Astrocyte (in vitro differentiated cells and primary cell): ENCODE measurements around the gene ANKMY2. TPM values are rescaled to one million over a fixed set of nuclear protein-coding genes. Genes with fewer than 3 reads are reported as not detected.

Experiments
- DNase-seq: peaks from one replicate; pipeline ENCODE4 v3.0.0-alpha.2; 2010; ENCODE audit warnings: low read depth
- FAIRE-seq: peaks from 2 replicates; lab custom pipeline; 2011; peaks lifted over from hg19 to GRCh38; lab: Jason Lieb, UNC
- H2AFZ ChIP-seq: 2 replicates; pipeline ENCODE4 v1.6.0; 2012; ENCODE audit warnings: low read depth, low read length, inconsistent platforms
- H3K27ac ChIP-seq: 2 replicates; pipeline ENCODE4 v1.5.1; 2011; ENCODE audit warnings: low read depth, low read length, inconsistent platforms
- H3K27me3 ChIP-seq: 2 replicates; pipeline ENCODE4 v1.6.0; 2011; ENCODE audit warnings: low read length, inconsistent platforms; ENCODE audit not compliant: insufficient read depth
- H3K36me3 ChIP-seq: 2 replicates; pipeline ENCODE4 v1.5.1; 2011; ENCODE audit warnings: low read length, inconsistent platforms; ENCODE audit not compliant: insufficient read depth
- H3K4me1 ChIP-seq: 2 replicates; pipeline ENCODE4 v1.5.1; 2011; ENCODE audit warnings: low read length, inconsistent platforms; ENCODE audit not compliant: insufficient read depth
- H3K4me2 ChIP-seq: 2 replicates; pipeline ENCODE4 v1.6.0; 2012; ENCODE audit warnings: low read length, inconsistent platforms
- H3K4me3 ChIP-seq: 2 replicates; pipeline ENCODE4 v1.5.1; 2011; ENCODE audit warnings: low read depth, mild to moderate bottlenecking, low read length, inconsistent platforms; ENCODE audit not compliant: insufficient read depth
- H3K79me2 ChIP-seq: 2 replicates; pipeline ENCODE4 v1.6.0; 2012; ENCODE audit warnings: mild to moderate bottlenecking, low read length, inconsistent platforms; ENCODE audit not compliant: insufficient read depth
- H3K9ac ChIP-seq: 2 replicates; pipeline ENCODE4 v1.6.0; 2012; ENCODE audit warnings: mild to moderate bottlenecking, low read length, inconsistent platforms
- H3K9me3 ChIP-seq: 2 replicates; pipeline ENCODE4 v1.5.1; 2012; ENCODE audit warnings: low read depth, mild to moderate bottlenecking, low read length, inconsistent platforms; ENCODE audit not compliant: insufficient read depth
- H4K20me1 ChIP-seq: 2 replicates; pipeline ENCODE4 v1.6.0; 2012; ENCODE audit warnings: low read length, inconsistent platforms; ENCODE audit not compliant: insufficient read depth
- H3K27ac Mint-ChIP-seq: one replicate; pipeline ENCODE4 v1.8.0; 2021; ENCODE audit warnings: mild to moderate bottlenecking, mixed read lengths; ENCODE audit not compliant: unreplicated experiment
- H3K27me3 Mint-ChIP-seq: one replicate; pipeline ENCODE4 v1.8.0; 2021; ENCODE audit warnings: low read depth, mixed read lengths; ENCODE audit not compliant: unreplicated experiment
- H3K36me3 Mint-ChIP-seq: one replicate; pipeline ENCODE4 v1.8.0; 2021; ENCODE audit warnings: low read depth, mixed read lengths; ENCODE audit not compliant: unreplicated experiment
- H3K4me1 Mint-ChIP-seq: one replicate; pipeline ENCODE4 v1.8.0; 2021; ENCODE audit warnings: low read depth, mixed read lengths; ENCODE audit not compliant: unreplicated experiment
- H3K4me3 Mint-ChIP-seq: one replicate; pipeline ENCODE4 v1.8.0; 2021; ENCODE audit warnings: mild to moderate bottlenecking, moderate library complexity, mixed read lengths; ENCODE audit not compliant: unreplicated experiment
- H3K9me3 Mint-ChIP-seq: one replicate; pipeline ENCODE4 v1.8.0; 2021; ENCODE audit warnings: mild to moderate bottlenecking, mixed read lengths; ENCODE audit not compliant: unreplicated experiment
- EZH2 ChIP-seq: IDR thresholded peaks from 2 replicates; pipeline ENCODE4 v1.6.1; 2012; ENCODE audit warnings: mild to moderate bottlenecking, low read length, inconsistent platforms; ENCODE audit not compliant: insufficient read depth
- total RNA-seq: library from RNA; stranded (reverse); gene quantifications from 2 replicates; pipeline ENCODE4 v1.2.1, GENCODE V29; 2021
- TF ChIP-seq, protein P1 (sequence below): IDR thresholded peaks from 2 replicates; pipeline ENCODE4 v1.5.1; 2011; ENCODE audit warnings: low read depth, mild to moderate bottlenecking, inconsistent platforms, low read length, moderate library complexity; ENCODE audit not compliant: insufficient read depth

ANKMY2 gene
- total RNA-seq, 1 donor from 2014 or later, result 21.9 TPM

DNA sequence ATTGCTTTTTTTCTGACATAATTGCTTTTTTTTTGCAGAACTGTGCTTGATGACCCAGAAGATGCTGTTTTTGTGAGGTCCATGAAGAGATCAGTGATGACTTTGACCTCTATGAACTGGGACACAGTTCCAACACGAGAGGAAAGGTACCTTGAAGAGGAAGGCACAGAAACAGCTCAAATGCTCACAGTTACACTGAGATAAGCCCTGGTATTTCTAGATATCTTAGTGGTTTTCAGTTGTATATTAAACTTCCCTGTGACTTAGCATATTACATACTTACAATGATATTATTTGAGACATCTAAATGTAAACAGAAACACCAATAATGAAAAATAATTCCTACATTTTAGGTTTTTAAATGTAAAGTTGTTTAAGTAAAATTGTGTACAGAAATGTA lies 64.3 kb downstream of the ANKMY2 start:
- FAIRE-seq (no peak), DNase-seq (no peak)
- Histone ChIP-seq H2AFZ (no peak overlapping the region), H3K9ac (no peak overlapping the region), H4K20me1 (no peaks in the 10 kb centered on the region), H3K4me3 (no peak overlapping the region), H3K79me2 (no peaks in the 10 kb centered on the region), H3K36me3 (no peaks in the 10 kb centered on the region), H3K27ac (no peak overlapping the region), H3K9me3 (no peaks in the 10 kb centered on the region), H3K4me2 (no peak overlapping the region), H3K27me3 (no peaks in the 10 kb centered on the region), H3K4me1 (no peaks in the 10 kb centered on the region)
- H3K27me3 Mint-ChIP-seq, result no peaks in the 10 kb centered on the region
- H3K27ac Mint-ChIP-seq, result no peak overlapping the region
- TF ChIP-seq, protein P1, sequence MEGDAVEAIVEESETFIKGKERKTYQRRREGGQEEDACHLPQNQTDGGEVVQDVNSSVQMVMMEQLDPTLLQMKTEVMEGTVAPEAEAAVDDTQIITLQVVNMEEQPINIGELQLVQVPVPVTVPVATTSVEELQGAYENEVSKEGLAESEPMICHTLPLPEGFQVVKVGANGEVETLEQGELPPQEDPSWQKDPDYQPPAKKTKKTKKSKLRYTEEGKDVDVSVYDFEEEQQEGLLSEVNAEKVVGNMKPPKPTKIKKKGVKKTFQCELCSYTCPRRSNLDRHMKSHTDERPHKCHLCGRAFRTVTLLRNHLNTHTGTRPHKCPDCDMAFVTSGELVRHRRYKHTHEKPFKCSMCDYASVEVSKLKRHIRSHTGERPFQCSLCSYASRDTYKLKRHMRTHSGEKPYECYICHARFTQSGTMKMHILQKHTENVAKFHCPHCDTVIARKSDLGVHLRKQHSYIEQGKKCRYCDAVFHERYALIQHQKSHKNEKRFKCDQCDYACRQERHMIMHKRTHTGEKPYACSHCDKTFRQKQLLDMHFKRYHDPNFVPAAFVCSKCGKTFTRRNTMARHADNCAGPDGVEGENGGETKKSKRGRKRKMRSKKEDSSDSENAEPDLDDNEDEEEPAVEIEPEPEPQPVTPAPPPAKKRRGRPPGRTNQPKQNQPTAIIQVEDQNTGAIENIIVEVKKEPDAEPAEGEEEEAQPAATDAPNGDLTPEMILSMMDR, result no peak
- H3K36me3 Mint-ChIP-seq, result no peaks in the 10 kb centered on the region
- no peak overlapping the region for H3K4me3 Mint-ChIP-seq
- H3K4me1 Mint-ChIP-seq, result no peaks in the 10 kb centered on the region
- peaks cover 6% of the 10 kb centered on the region for H3K9me3 Mint-ChIP-seq

DNA sequence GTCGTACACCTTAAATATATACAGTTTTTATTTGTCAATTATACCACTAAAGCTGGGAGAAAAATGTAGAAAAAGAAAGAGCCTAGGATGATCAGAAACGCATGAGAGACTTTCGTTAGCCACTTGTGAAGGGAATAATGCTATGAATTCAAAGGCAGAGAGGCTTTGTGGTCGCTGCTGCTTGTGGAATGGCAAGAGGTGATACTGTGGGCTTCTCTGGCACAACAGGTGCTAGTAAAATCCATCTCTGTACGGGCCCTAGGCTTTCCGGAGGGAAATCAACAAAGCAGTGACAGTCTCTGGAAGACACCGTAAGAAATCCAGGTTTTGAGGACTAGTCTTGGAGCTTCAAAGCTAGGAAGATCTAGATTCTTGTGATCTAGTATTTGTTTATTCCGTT lies 66.3 kb downstream of the ANKMY2 start:
- Histone ChIP-seq H4K20me1 (no peaks in the 10 kb centered on the region), H3K27ac (no peak overlapping the region), H3K4me3 (no peak overlapping the region), H2AFZ (no peak overlapping the region), H3K4me2 (no peak overlapping the region), H3K36me3 (no peaks in the 10 kb centered on the region), H3K9ac (no peak overlapping the region), H3K4me1 (no peaks in the 10 kb centered on the region), H3K9me3 (no peaks in the 10 kb centered on the region), H3K27me3 (no peaks in the 10 kb centered on the region), H3K79me2 (no peaks in the 10 kb centered on the region)
- Mint-ChIP-seq H3K27me3 (no peaks in the 10 kb centered on the region), H3K27ac (no peak overlapping the region), H3K4me1 (no peaks in the 10 kb centered on the region), H3K4me3 (no peak overlapping the region), H3K9me3 (no peaks in the 10 kb centered on the region), H3K36me3 (no peaks in the 10 kb centered on the region)
- TF ChIP-seq, protein P1, result no peak
- TF ChIP-seq EZH2, result no peak
- FAIRE-seq, result no peak
- DNase-seq, result no peak

DNA sequence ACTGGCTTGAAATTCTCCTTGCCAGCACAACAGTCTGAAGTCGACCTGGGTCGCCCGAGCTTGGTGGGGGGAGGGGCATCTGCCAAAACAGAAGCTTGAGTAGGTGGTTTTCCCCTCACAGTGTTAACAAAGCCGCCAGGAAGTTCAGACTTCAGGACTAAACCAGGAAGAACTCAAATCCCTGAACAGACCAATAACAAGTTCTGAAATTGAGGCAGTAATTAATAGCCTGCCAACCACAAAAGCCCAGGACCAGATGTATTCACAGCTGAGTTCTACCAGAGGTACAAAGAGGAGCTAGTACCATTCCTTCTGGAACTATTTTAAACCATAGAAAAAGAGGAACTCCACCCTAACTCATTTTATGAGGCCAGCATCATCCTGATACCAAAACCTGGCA lies 73.6 kb downstream of the ANKMY2 start:
- H3K4me1 ChIP-seq, result no peaks in the 10 kb centered on the region
- no peaks in the 10 kb centered on the region for H3K9me3 ChIP-seq
- H3K79me2 ChIP-seq, result no peaks in the 10 kb centered on the region
- no peaks in the 10 kb centered on the region for H3K27me3 ChIP-seq
- no peaks in the 10 kb centered on the region for H3K4me1 Mint-ChIP-seq
- TF ChIP-seq, protein P1, result no peak
- TF ChIP-seq EZH2, result no peak
- no peak overlapping the region for H3K4me3 ChIP-seq
- H2AFZ ChIP-seq, result no peak overlapping the region
- H4K20me1 ChIP-seq, result no peaks in the 10 kb centered on the region
- DNase-seq, result peak; percentile 51
- H3K36me3 ChIP-seq, result no peaks in the 10 kb centered on the region
- no peak overlapping the region for H3K27ac Mint-ChIP-seq
- FAIRE-seq, result no peak
- peaks cover 1% of the 10 kb centered on the region for H3K9me3 Mint-ChIP-seq
- no peak overlapping the region for H3K27ac ChIP-seq
- H3K9ac ChIP-seq, result no peak overlapping the region
- no peaks in the 10 kb centered on the region for H3K27me3 Mint-ChIP-seq
- no peaks in the 10 kb centered on the region for H3K36me3 Mint-ChIP-seq
- H3K4me2 ChIP-seq, result no peak overlapping the region
- H3K4me3 Mint-ChIP-seq, result no peak overlapping the region
